GM18870 (cell line): ENCODE data around the gene VSIR.

ENCODE experiments used
- ATAC-seq: cut with Tn5 transposase; IDR thresholded peaks from one replicate; pipeline ENCODE4 v1.9.1; 2021; ENCODE audit warnings: moderate library complexity; ENCODE audit not compliant: unreplicated experiment

VSIR gene

GRCh38 chr10:71773221-71773971, at the start of gene VSIR:
Gene VSIR (minus strand): TSS chr10:71773520. CDS start chr10:71773439, 81 bp downstream.
- no peak for ATAC-seq

- no peak for ATAC-seq
These were observed 48.8 kb upstream of the VSIR start for GRCh38 chr10:71821909-71822763.

- no peak for ATAC-seq
These were observed 47.6 kb upstream of the VSIR start for GRCh38 chr10:71820966-71821365.

GRCh38 chr10:71819985-71820384, 46.7 kb upstream of the VSIR start:
- ATAC-seq: no peak

GRCh38 chr10:71819441-71819861, 46.1 kb upstream of the VSIR start:
- ATAC-seq: no peak

GRCh38 chr10:71818674-71819260, 45.4 kb upstream of the VSIR start:
- no peak for ATAC-seq

GRCh38 chr10:71817831-71818655, 44.7 kb upstream of the VSIR start:
- ATAC-seq: no peak

GRCh38 chr10:71816936-71817618, 43.8 kb upstream of the VSIR start:
- ATAC-seq: no peak

- ATAC-seq: no peak
These were observed 43.1 kb upstream of the VSIR start for GRCh38 chr10:71816421-71816851.

GRCh38 chr10:71815515-71816130, 42.3 kb upstream of the VSIR start:
- no peak for ATAC-seq

GRCh38 chr10:71814922-71815411, 41.6 kb upstream of the VSIR start:
- ATAC-seq: no peak

GRCh38 chr10:71812913-71813590, 39.7 kb upstream of the VSIR start:
- no peak for ATAC-seq

- ATAC-seq: no peak
These were observed 38.9 kb upstream of the VSIR start for GRCh38 chr10:71812016-71812912.

- ATAC-seq: no peak
These were observed 38.0 kb upstream of the VSIR start for GRCh38 chr10:71811351-71811750.

- no peak for ATAC-seq
These were observed 36.9 kb upstream of the VSIR start for GRCh38 chr10:71810048-71810750.

- no peak for ATAC-seq
These were observed 36.3 kb upstream of the VSIR start for GRCh38 chr10:71809628-71810027.
